Left lobe of liver (tissue), 2 donors: Measurements from ENCODE around the gene TMEM167A. TPM values are rescaled to one million over a fixed set of nuclear protein-coding genes. Genes with fewer than 3 reads are reported as not detected.
"Not testable (repeated sequence)": the region's sequence is repeated elsewhere in the genome, so short reads cannot be mapped to it uniquely, and the experiment has no call there.

Experiments used
- ATAC-seq: fragments of 200-7000 bp; cut with Tn5 transposase; one replicate; pipeline ENCODE4 v1.9.1; 2020; ENCODE audit warnings: mild to moderate bottlenecking, moderate library complexity
- DNase-seq: peaks from one replicate; pipeline ENCODE4 v3.0.0-alpha.2; 2020; ENCODE audit warnings: low spot score
- total RNA-seq: library from RNA; stranded (reverse); gene quantifications from one replicate; pipeline ENCODE4 v1.2.1, GENCODE V29; 2021
- donor health status: DM: no; HTN: no; CAD: no; lungs with moderate emphysema.
- donor health status: DM: no; HTN: yes; CAD: no.

TMEM167A gene
- total RNA-seq, 1 donor from 2014 or later, result 46.1 TPM

- DNase-seq (no peak), ATAC-seq (no peak)
Measured at GRCh38 chr5:83092619-83093018, 15.4 kb upstream of the TMEM167A start.

- no peak for ATAC-seq
- DNase-seq, result no peak
Measured at GRCh38 chr5:83090169-83090568, 13.0 kb upstream of the TMEM167A start.

GRCh38 chr5:83085106-83085505 lies 7.9 kb upstream of the TMEM167A start:
- peak; percentile 80 for ATAC-seq
- DNase-seq, result no peak

- no peak for ATAC-seq
- DNase-seq, result no peak
Measured at GRCh38 chr5:83084336-83084735, 7.1 kb upstream of the TMEM167A start.

DNA sequence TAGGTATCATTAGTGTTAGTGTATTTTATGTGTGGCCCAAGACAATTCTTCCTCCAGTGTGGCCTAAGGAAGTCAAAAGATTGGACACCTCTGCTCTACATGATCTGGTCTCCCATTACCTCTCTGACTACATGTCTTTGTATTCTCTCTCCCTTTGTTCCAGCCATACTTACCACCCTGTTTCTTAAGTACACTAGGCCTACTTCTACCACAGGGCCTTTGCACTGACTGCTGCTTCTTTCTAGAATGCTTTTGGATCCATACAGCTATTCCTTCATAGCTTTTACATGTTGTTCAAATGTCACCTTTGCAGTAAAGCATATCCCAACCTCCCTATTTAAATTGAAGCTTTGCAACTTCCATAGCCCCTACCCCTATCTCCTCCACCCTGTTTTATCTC lies 5.6 kb upstream of the TMEM167A start:
- DNase-seq (no peak), ATAC-seq (no peak)

GRCh38 chr5:83077662-83078261 lies 568 bp upstream of the TMEM167A start:
- DNase-seq (no peak), ATAC-seq (peak; percentile 10)

DNA sequence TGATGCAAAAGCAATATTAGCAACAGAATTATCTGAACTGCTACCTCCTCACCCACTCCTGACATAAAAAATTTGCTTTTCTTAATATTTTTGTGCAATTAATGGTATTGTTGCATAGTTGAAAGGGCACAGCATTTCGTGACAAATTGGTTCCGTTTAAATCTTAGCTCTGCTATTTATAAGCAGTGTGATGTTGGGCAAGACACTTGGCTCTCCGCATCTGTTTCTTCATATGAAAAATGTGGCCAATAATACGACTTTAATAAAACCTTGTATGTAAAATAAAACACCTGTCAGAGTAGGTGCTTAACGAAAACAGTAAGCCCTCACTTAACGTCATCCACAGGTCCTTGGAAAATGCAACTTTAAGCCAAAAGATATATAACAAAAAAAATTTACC lies 4.2 kb downstream of the TMEM167A start:
- DNase-seq, result no peak
- ATAC-seq, result no peak

GRCh38 chr5:83071286-83072051 lies 5.7 kb downstream of the TMEM167A start:
- ATAC-seq (no peak), DNase-seq (no peak)

DNA sequence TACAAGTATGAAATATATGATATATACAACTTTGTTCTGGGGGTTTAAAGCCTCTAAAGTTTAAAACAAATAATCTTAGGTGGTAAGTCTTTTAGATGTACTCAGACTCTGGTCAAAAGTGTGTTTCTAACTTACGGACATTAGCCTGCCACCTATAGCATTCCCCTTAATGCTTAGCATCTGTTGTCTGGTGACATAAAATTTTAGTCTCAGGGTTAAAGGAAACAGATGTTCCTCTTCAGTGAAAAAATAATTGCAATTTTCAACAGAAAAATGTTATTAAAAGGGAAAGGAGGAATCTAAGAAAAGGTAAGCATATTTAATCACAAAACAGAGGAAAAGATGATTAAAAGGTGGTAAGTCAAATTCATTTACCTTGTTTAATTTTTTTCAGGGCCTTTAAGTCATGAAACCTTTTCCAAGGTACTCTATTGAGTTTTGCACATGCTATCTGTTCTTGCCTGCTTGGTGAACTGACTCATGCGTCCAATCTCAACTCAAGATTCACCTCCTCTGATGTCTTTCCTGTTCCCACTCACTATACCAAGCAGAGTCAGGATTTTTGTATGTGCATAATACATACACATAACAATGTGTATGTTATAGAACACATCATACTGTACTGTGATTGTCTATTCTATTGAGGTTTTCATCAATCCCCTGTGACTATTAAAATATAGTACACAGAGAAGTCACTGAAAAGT lies 7.9 kb downstream of the TMEM167A start:
- DNase-seq (no peak), ATAC-seq (no peak)

- DNase-seq, ATAC-seq: not testable (repeated sequence)
Measured at GRCh38 chr5:83067377-83067776, 9.8 kb downstream of the TMEM167A start.

GRCh38 chr5:83066548-83067110 lies 10.6 kb downstream of the TMEM167A start:
- ATAC-seq, result no peak

DNA sequence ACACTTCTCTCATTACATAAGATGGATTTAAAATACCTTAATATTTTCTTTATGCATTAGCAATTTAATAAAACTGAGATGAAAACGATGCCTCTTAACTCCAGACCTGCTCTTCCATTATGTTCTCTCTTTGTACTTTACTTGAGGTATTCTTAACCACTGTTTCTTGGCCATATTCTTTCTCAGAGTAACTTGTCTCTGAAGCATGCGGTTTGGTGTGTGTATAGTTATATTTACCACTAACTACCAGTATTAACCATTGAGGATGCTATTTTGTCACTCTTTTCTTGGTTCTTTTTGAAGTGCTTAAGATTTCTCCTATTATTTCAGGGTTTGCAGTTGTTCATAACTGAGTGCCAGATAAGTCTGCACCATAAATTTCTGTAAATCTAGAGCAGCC lies 17.9 kb downstream of the TMEM167A start:
- no peak for DNase-seq
- ATAC-seq, result no peak

More at GRCh38 chr5:83066548-83067110, 10.6 kb downstream of the TMEM167A start:
- no peak for DNase-seq

DNA sequence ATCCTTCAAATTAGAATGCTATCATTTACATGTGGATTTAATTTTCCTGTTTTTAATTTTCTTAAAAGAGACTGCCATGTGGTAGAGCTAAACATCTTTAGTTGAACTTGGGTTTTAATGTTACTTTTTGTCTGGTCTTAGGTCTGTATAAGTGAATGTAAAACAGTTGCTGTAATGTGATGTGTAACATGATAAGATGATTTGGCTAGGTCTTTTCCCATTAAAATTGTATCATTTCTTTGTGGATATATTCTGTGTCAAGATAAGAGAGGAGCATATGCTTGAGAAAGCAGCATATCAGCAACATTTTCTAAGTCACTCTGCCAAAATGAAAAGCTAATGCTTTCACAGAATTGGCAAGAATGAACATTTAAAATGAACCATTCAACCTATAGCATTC lies 18.5 kb downstream of the TMEM167A start:
- no peak for ATAC-seq
- DNase-seq, result no peak

DNA sequence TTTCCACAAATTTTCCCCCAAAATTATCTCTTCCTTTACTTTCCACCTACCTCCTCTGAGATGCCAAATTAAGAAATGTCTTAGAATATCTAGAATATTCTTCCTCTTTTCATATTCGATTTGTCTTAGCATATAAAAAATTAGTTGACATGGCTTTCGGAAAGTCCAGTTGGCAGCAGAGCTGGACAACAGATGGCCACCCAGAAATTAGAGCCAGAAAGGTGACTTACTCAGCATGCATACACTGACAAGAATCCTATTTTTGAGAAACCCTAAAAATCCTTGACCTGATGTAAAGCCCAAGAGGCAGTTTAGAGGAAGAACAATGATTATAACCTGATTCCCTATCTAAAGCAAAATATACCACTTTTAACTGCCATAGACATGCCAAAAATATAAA lies 22.0 kb downstream of the TMEM167A start:
- ATAC-seq, result no peak
- DNase-seq, result no peak

DNA sequence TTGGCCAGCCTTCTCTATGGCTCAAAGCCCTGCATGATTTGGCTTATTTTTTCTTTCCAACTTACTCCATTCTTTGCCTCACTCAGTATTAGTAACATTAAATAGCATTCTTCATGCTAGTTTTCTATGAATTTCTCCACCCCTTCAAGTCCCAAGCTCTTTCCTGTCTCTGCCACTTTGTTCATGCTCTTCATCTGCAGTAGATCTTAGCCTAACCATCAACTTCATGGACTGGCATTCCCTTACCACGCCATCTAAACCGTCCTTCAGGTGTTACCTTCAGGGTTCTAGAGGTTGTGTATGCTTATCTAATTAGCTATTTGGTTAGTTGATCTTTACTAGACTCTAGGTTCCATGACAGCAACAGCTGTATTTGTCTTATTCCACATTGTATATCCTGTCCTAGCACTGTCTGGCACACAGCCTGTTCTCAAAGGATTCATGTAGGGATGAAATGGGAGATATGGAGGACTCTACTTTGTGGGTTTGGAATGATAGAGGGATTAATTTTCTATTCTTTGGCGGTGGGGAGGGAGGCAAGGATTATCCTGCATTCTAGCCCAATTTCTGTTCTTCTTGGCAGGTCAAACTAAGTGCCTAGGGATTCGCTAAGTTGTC lies 26.4 kb downstream of the TMEM167A start:
- ATAC-seq, result no peak
- DNase-seq, result no peak

DNA sequence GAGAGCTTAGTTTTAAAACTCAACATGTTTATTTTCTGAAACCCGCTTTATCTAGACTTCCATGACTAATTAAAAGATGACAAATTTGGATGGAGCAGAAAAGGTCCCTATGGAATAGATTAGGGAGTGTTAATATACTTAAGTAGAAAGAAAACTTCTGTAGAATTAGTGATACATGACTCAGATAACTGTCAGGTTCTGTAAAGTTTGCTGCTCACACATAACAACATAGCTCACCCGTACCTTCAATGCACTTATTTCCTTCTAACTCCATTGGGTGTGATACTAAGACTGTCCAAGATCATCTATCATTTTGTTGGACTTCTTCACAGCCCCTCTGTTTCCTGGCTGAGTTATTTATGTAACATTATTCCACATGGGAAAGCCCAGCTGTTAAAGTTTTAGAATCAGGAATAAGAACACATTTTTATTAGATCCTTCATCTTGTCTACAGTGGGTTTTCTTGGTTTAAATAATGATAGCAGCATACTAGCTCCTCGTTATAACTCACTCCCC lies 27.8 kb downstream of the TMEM167A start:
- DNase-seq, result no peak
- ATAC-seq, result no peak

DNA sequence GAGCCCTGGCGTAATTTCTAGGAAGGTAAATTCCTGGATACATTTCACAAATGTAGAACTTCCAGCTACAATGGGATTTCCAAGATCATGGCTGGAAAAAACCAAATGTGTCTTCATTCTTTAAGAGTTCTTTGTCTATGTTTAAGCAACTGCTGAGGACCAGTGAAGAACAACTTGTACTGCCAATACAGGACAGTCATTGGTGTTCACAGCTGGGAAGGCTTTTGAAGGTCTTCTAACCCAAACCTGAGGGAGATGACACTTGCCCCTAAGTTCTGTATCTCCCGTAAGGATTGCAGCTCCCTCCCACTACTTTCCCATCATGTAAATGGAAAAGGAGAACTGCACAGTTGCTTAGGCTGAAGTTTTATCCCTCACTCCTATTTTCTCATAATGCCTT lies 28.4 kb downstream of the TMEM167A start:
- ATAC-seq (no peak), DNase-seq (no peak)

DNA sequence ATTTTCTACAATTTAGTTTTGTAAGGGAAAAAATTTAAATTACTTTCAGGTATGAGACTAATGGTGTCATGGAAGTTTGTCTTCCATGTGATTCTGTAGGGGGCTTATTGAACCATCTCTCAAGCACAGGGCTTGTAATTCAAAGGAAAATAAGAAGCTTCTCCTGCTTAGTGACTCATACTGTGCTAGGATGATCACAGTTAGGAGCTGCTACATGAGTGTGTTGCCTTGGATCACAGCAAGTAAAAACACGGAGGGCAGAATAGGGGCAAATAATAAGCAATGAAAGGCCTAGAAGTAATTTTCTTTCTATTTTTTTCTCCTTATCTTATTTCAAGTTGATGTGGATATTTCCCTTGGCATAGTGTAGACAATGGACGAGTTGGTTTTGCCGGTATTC lies 28.9 kb downstream of the TMEM167A start:
- DNase-seq (no peak), ATAC-seq (no peak)

DNA sequence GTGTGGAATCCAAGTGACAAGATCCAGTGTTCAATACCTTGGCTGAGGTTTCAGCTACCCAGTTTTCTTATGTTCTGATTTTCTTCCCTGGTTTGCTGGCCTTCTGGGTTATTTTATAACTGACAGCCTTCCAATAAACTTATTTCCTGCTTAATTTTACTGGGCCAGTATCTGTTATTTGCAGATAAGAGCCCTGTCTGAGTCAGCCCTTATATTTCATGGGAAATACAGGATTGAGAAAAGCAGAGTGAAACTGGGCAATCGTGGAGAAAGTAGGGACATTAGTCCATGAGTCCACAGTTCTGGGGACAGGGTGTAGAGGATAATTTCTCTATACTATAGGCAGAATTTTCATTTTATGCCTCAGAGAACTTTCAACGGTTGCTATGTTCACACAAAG lies 32.3 kb downstream of the TMEM167A start:
- DNase-seq, result no peak
- ATAC-seq, result no peak

GRCh38 chr5:83042507-83042906 lies 34.7 kb downstream of the TMEM167A start:
- DNase-seq (no peak), ATAC-seq (no peak)

DNA sequence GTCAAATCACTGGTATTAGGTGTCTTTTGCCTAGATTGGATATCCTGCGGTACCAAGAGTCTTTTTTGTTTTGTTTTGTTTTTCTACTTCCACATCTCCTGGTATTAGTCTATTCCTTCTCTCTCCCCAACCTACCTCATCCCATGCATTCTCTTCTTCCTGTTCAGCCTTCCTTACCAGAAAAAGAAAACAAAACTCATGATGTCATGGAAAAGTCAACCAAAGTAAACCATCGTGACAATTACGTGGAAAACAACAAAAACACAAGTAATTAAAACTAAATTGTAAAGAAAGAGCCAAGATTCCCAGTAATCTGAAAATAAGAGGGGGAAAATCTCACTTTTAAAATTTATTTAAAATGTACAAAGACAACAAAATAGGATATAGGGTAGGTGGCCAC lies 38.3 kb downstream of the TMEM167A start:
- DNase-seq (no peak), ATAC-seq (no peak)
